A549 (cell line): ENCODE results near the gene MAML2.

Source experiments
- CEBPB ChIP-seq, 2 experiments: fragments of >200 bp in 1 of 2; sonication (Bioruptor Twin) in 1 of 2; formaldehyde crosslinking in 1 of 2; IDR thresholded peaks; 2 replicates each; pipeline ENCODE4 v1.6.1; 2012 to 2016
- CHD4 ChIP-seq: fragments of 200-600 bp; sonication (generic); IDR thresholded peaks from 2 replicates; pipeline ENCODE4 v1.6.1; 2016; ENCODE audit warnings: antibody characterized with exemption, mild to moderate bottlenecking, borderline replicate concordance
- CTCF ChIP-seq: fragments of >200 bp; sonication (Bioruptor Twin); formaldehyde crosslinking; IDR thresholded peaks from 3 replicates; pipeline ENCODE4 v1.5.1; 2016
- EHMT2 ChIP-seq: fragments of 200-600 bp; sonication (generic); IDR thresholded peaks from 2 replicates; pipeline ENCODE4 v1.6.1; 2016; ENCODE audit warnings: antibody characterized with exemption, low read depth, mild to moderate bottlenecking, moderate library complexity
- EP300 ChIP-seq, 2 experiments: fragments of >200 bp; sonication (Bioruptor Twin); formaldehyde crosslinking; IDR thresholded peaks; 2 replicates in 1 of 2; 3 replicates in 1 of 2; pipeline ENCODE4 v1.6.1; 2016 to 2017
- FOXS1 ChIP-seq: fragments of 250-450 bp; sonication (Bioruptor Pico); IDR thresholded peaks from 2 replicates; pipeline ENCODE4 v1.5.0; 2020; ENCODE audit warnings: mild to moderate bottlenecking, moderate library complexity
- GATA3 ChIP-seq: IDR thresholded peaks from 2 replicates; pipeline ENCODE4 v1.6.1; 2012; ENCODE audit warnings: borderline replicate concordance
- HDAC2 ChIP-seq: fragments of 200-600 bp; sonication (generic); IDR thresholded peaks from 2 replicates; pipeline ENCODE4 v1.6.1; 2016
- MYC ChIP-seq: IDR thresholded peaks from 2 replicates; pipeline ENCODE4 v1.6.1; 2012; ENCODE audit warnings: mild to moderate bottlenecking, inconsistent platforms, low read length, improper control_type of control experiment, borderline replicate concordance
- NR3C1 ChIP-seq: fragments of >200 bp; sonication (Bioruptor Twin); formaldehyde crosslinking; IDR thresholded peaks from 3 replicates; pipeline ENCODE4 v1.6.1; 2017
- POLR2A ChIP-seq: IDR thresholded peaks from 2 replicates; pipeline ENCODE4 v1.6.1; 2012; ENCODE audit warnings: mild to moderate bottlenecking, low read length
- RFX5 ChIP-seq: fragments of 450-650 bp; IDR thresholded peaks from 2 replicates; pipeline ENCODE4 v1.7.1; 2014; ENCODE audit warnings: antibody characterized with exemption, mild to moderate bottlenecking, moderate library complexity
- SMC3 ChIP-seq: fragments of >200 bp; sonication (Bioruptor Twin); formaldehyde crosslinking; IDR thresholded peaks from 3 replicates; pipeline ENCODE4 v1.6.1; 2018; ENCODE audit warnings: inconsistent platforms
- SREBF2 ChIP-seq: fragments of 450-650 bp; IDR thresholded peaks from 2 replicates; pipeline ENCODE4 v1.6.1; 2014; ENCODE audit warnings: mild to moderate bottlenecking, moderate library complexity

DNA sequence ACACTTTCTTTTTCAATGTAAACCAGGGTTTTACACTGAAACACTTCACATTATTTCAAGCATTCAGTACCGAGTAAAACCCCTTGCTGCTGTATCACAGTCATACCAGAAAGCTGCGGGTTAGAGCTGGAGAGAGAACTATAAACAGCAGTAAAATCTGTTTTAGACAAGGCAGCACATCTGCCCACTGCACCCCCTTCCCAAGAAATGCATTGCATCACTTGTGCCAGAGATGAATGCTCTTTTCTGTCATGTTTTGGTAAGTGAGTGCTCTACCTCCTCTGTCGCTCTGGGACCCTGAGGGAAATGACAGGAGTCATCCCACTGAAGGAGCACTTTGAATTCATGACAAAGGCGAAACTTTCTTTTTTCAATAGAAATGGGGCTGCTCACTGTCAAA, 107.2 kb downstream of the MAML2 start:
- TF ChIP-seq EHMT2 (no peak), CHD4 (no peak), SREBF2 (no peak), CTCF (no peak), MYC (no peak), GATA3 (no peak), POLR2A (no peak), EP300 (IDR thresholded peaks at IDR 0.05) (no peak), SMC3 (no peak), NR3C1 (no peak), CEBPB (IDR thresholded peaks at IDR 0.05) (no peak), FOXS1 (no peak), RFX5 (no peak), HDAC2 (no peak)
